IMR-90 (cell line): Measurements from ENCODE around the gene NNAT. TPM values are rescaled to one million over a fixed set of nuclear protein-coding genes. Genes with fewer than 3 reads are reported as not detected.
"Not testable (repeated sequence)": the region's sequence is repeated elsewhere in the genome, so short reads cannot be mapped to it uniquely, and the experiment has no call there.

ENCODE experiments used
- ATAC-seq: fragments of 200-7000 bp; cut with Tn5 transposase; 2 replicates; pipeline ENCODE4 v1.9.1; 2020; ENCODE audit warnings: low read depth, mild to moderate bottlenecking, moderate library complexity
- BruUV-seq: library from RNA; stranded (reverse); fragments of 400-500 nt; replicated peaks from 2 replicates; lab custom pipeline; 2021; lab: Mats Ljungman, UMichigan
- CTCF ChIA-PET: fragments of 300-600 bp; formaldehyde crosslinking; extraction: SDS; loops from one replicate; lab custom pipeline; 2021; ENCODE audit warnings: antibody characterized with exemption; lab: Yijun Ruan, JAX
- POLR2A ChIA-PET: fragments of 300-600 bp; sonication (Branson Sonifier 250); formaldehyde crosslinking; loops from one replicate; lab custom pipeline; 2022; ENCODE audit warnings: antibody characterized with exemption; ENCODE audit not compliant: unreplicated experiment; lab: Charles Lee
- DNase-seq: peaks from one replicate; pipeline ENCODE4 v3.0.0; 2013
- H2AFZ ChIP-seq: replicated peaks from 2 replicates; pipeline ENCODE3; 2013; ENCODE audit warnings: low read length, mild to moderate bottlenecking; ENCODE audit not compliant: poor library complexity
- H2AK5ac ChIP-seq: 2 replicates; pipeline ENCODE4 v1.6.1; 2013; ENCODE audit warnings: low read depth, low read length, inconsistent platforms
- H2AK9ac ChIP-seq: replicated peaks from 2 replicates; pipeline ENCODE3; 2013; ENCODE audit warnings: mild to moderate bottlenecking, low read depth, low read length, moderate library complexity; ENCODE audit not compliant: poor library complexity
- H2BK120ac ChIP-seq: 2 replicates; pipeline ENCODE4 v1.6.1; 2013; ENCODE audit warnings: low read depth, low read length, inconsistent platforms
- H2BK15ac ChIP-seq: 3 replicates; pipeline ENCODE4 v1.6.1; 2013; ENCODE audit warnings: low read depth, low read length, inconsistent platforms
- H2BK20ac ChIP-seq: 2 replicates; pipeline ENCODE4 v1.6.1; 2013; ENCODE audit warnings: low read depth, mild to moderate bottlenecking, inconsistent platforms, low read length, moderate library complexity
- H2BK5ac ChIP-seq: 2 replicates; pipeline ENCODE4 v1.6.1; 2013; ENCODE audit warnings: mild to moderate bottlenecking, low read depth, low read length, inconsistent platforms; ENCODE audit not compliant: poor library complexity, severe bottlenecking
- H3K14ac ChIP-seq: replicated peaks from 2 replicates; pipeline ENCODE4 v1.6.1; 2013; ENCODE audit warnings: low read depth, low read length, inconsistent platforms
- H3K18ac ChIP-seq: 2 replicates; pipeline ENCODE4 v1.6.1; 2013; ENCODE audit warnings: low read depth, low read length, control low read depth
- H3K23ac ChIP-seq: 2 replicates; pipeline ENCODE4 v1.6.1; 2013; ENCODE audit warnings: low read depth, low read length, inconsistent platforms
- H3K27ac ChIP-seq: 2 replicates; pipeline ENCODE4 v1.5.1; 2013; ENCODE audit warnings: mild to moderate bottlenecking, control low read depth, low read length; ENCODE audit not compliant: insufficient read depth
- H3K27me3 ChIP-seq: 2 replicates; pipeline ENCODE4 v1.6.1; 2013; ENCODE audit warnings: low read length; ENCODE audit not compliant: control insufficient read depth, insufficient read depth
- H3K36me3 ChIP-seq: 2 replicates; pipeline ENCODE4 v1.6.1; 2013; ENCODE audit warnings: low read length, mixed read lengths; ENCODE audit not compliant: control insufficient read depth, insufficient read depth
- H3K4ac ChIP-seq: 2 replicates; pipeline ENCODE4 v1.6.1; 2013; ENCODE audit warnings: low read depth, low read length, inconsistent platforms
- H3K4me1 ChIP-seq: 2 replicates; pipeline ENCODE4 v1.6.1; 2013; ENCODE audit warnings: low read length, mixed read lengths; ENCODE audit not compliant: control insufficient read depth, insufficient read depth
- H3K4me2 ChIP-seq: 2 replicates; pipeline ENCODE4 v1.6.1; 2013; ENCODE audit warnings: low read depth, mild to moderate bottlenecking, control low read depth, low read length, moderate library complexity
- H3K4me3 ChIP-seq: 2 replicates; pipeline ENCODE4 v1.5.1; 2013; ENCODE audit warnings: low read depth, mild to moderate bottlenecking, control low read depth, low read length, moderate library complexity; ENCODE audit not compliant: insufficient read depth
- H3K56ac ChIP-seq: 2 replicates; pipeline ENCODE4 v1.6.1; 2013; ENCODE audit warnings: low read length, inconsistent platforms; ENCODE audit not compliant: insufficient read depth; ENCODE audit errors: extremely low read depth
- H3K79me1 ChIP-seq, 2 experiments: 2 replicates each; pipeline ENCODE4 v1.6.1; 2013; ENCODE audit warnings: low read length in 2 of 2, inconsistent platforms in 1 of 2, low read depth in 1 of 2
- H3K9ac ChIP-seq: 2 replicates; pipeline ENCODE4 v1.6.1; 2013; ENCODE audit warnings: low read depth, low read length, control low read depth
- H3K9me1 ChIP-seq: 2 replicates; pipeline ENCODE4 v1.6.1; 2013; ENCODE audit warnings: low read length, inconsistent platforms; ENCODE audit not compliant: insufficient read depth
- H3K9me3 ChIP-seq: 2 replicates; pipeline ENCODE4 v1.6.1; 2013; ENCODE audit warnings: low read length; ENCODE audit not compliant: control insufficient read depth, insufficient read depth
- H4K20me1 ChIP-seq: 2 replicates; pipeline ENCODE4 v1.6.1; 2013; ENCODE audit warnings: low read length, inconsistent platforms; ENCODE audit not compliant: insufficient read depth
- H4K5ac ChIP-seq: 2 replicates; pipeline ENCODE4 v1.6.1; 2013; ENCODE audit warnings: mild to moderate bottlenecking, low read depth, low read length, control low read depth
- H4K8ac ChIP-seq, 2 experiments: 2 replicates each; pipeline ENCODE4 v1.6.1; 2013; ENCODE audit warnings: low read depth in 2 of 2, low read length in 2 of 2, control low read depth in 1 of 2, inconsistent platforms in 1 of 2
- H4K91ac ChIP-seq: 2 replicates; pipeline ENCODE4 v1.6.1; 2013; ENCODE audit warnings: low read depth, low read length, inconsistent platforms; ENCODE audit not compliant: insufficient read depth
- WGBS, 2 experiments: methylation state at CpG; one replicate each; pipeline versions ENCODE4 v1.1.5 to v1.1.7; 2013; ENCODE audit warnings: missing lambda C conversion rate in 2 of 2; ENCODE audit not compliant: insufficient read length in 1 of 2; ENCODE audit errors: extremely low coverage in 2 of 2; 5-methylcytosine and 5-hydroxymethylcytosine counted together
- dilution Hi-C: fragments of 300-500 bp; cut with HindIII; formaldehyde crosslinking; loops from one replicate; pipeline ENCODE4 v1.14.3; 2018; ENCODE audit warnings: low sequenced_read_pairs; ENCODE audit not compliant: unreplicated experiment
- in situ Hi-C: fragments of 300-500 bp; cut with MboI; formaldehyde crosslinking; loops from 3 replicates; pipeline ENCODE4 v1.14.3; 2019; ENCODE audit warnings: low sequenced_read_pairs, inconsistent platforms, mixed read lengths
- intact Hi-C: fragments of 100-400 bp; cut with micrococcal nuclease; formaldehyde crosslinking; loops from 2 replicates; pipeline ENCODE4 v1.10.0; 2022
- polyA plus RNA-seq, 3 experiments: library from polyadenylated mRNA; depleted of rRNA; stranded (reverse); fragments of >200 nt; gene quantifications; 2 replicates each; pipeline ENCODE4 v1.2.3, GENCODE V29; 2012; ENCODE audit warnings: low replicate concordance in 1 of 3
- total RNA-seq: library from RNA; depleted of rRNA; stranded (reverse); fragments of >200 nt; gene quantifications from 2 replicates; pipeline ENCODE4 v1.2.3, GENCODE V29; 2012

The NNAT gene
- total and polyA plus RNA-seq, 2 of the 4 experiments (the other 2 are of a cell fraction), result 2.0 to 6.5 TPM

DNA sequence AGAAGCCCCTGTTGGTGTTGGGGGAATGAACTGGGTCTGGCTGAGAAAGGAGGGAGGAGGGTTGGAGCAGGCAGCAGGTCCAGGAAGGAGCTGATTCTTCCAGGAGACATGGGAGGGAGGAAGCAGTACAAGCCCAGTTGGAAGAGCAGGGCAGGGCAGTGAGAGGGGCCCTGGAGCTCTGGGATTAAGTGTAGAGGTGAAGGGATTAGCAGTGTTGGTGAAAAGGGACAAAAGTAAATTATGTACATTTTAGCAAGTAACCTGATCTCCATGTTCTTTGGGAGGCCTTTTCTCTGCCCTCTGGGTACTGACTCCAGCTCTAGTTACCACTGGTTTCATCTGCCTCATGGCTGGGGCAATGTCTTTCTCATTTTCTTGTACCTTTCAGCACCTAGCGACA lies 34.8 kb upstream of the NNAT start:
- in situ Hi-C loops, H3K27ac ChIP-seq, H2AK5ac ChIP-seq, H3K79me1 ChIP-seq, BruUV-seq, intact Hi-C loops, H4K20me1 ChIP-seq, DNase-seq, H3K36me3 ChIP-seq, H3K4ac ChIP-seq, ATAC-seq, H2AFZ ChIP-seq, H3K9ac ChIP-seq, H3K56ac ChIP-seq, H2AK9ac ChIP-seq, H2BK20ac ChIP-seq, H3K9me3 ChIP-seq, H2BK5ac ChIP-seq, H2BK120ac ChIP-seq, H3K23ac ChIP-seq, H3K4me1 ChIP-seq, H3K9me1 ChIP-seq, H4K5ac ChIP-seq, H4K8ac ChIP-seq, H4K91ac ChIP-seq, H3K4me2 ChIP-seq, POLR2A ChIA-PET, H3K18ac ChIP-seq, dilution Hi-C loops, H2BK15ac ChIP-seq, H3K4me3 ChIP-seq, H3K14ac ChIP-seq: not testable (repeated sequence)
- no CpG with 5 or more reads among the region's 1 CpG for WGBS, 2 experiments
- H3K27me3 ChIP-seq, result peaks cover 21% of the 10 kb centered on the region
- CTCF ChIA-PET, result interaction anchor here (0.6 to 0.7 kb wide), 2 partner anchors 13 to 33 kb away, joined by 3 read pairs; no protein-coding TSS in a partner anchor
